HCT116 (cell line): ENCODE results near the gene SLC24A3. TPM values are rescaled to one million over a fixed set of nuclear protein-coding genes. Genes with fewer than 3 reads are reported as not detected.

Experiments
- ATAC-seq: fragments of 200-7000 bp; cut with Tn5 transposase; 2 replicates; pipeline ENCODE4 v1.9.1; 2020; ENCODE audit warnings: mild to moderate bottlenecking, moderate library complexity
- BruUV-seq: library from RNA; stranded (reverse); fragments of 400-500 nt; replicated peaks from 2 replicates; lab custom pipeline; 2021; lab: Mats Ljungman, UMichigan
- CTCF ChIA-PET: fragments of 300-600 bp; sonication (Branson Sonifier 250); formaldehyde crosslinking; loops from one replicate; lab custom pipeline; 2021; ENCODE audit warnings: antibody characterized with exemption; lab: Charles Lee
- POLR2A ChIA-PET: fragments of 300-600, 350-600 bp; sonication (Branson Sonifier 250); formaldehyde crosslinking; loops from one replicate; lab custom pipeline; 2021; ENCODE audit warnings: antibody characterized with exemption; lab: Charles Lee
- RAD21 ChIA-PET, 2 experiments: fragments of 300-600 bp; sonication (Branson Sonifier 250); formaldehyde crosslinking; loops; one replicate each; lab custom pipeline; 2023; ENCODE audit warnings: low total read pairs in 2 of 2; ENCODE audit not compliant: uncharacterized antibody in 2 of 2, unreplicated experiment in 2 of 2, low non-redundant PET in 1 of 2; lab: Charles Lee
- DNase-seq: peaks from one replicate; pipeline ENCODE4 v3.0.0-alpha.2; 2010; ENCODE audit warnings: low read depth, low spot score
- H2AFZ ChIP-seq: fragments of 200-600 bp; shearing (Covaris generic), sonication (generic); 2 replicates; pipeline ENCODE4 v1.6.1; 2017; ENCODE audit warnings: low read depth, mixed run types, mixed read lengths, antibody characterized with exemption, low read length; ENCODE audit not compliant: poor library complexity, severe bottlenecking
- H3K27ac ChIP-seq: 2 replicates; pipeline ENCODE4 v1.5.1; 2012; ENCODE audit warnings: low read depth, low read length
- H3K27me3 ChIP-seq: fragments of 200-600 bp; sonication (generic); 2 replicates; pipeline ENCODE4 v1.6.1; 2016; ENCODE audit warnings: mixed run types, low read length, mixed read lengths; ENCODE audit not compliant: insufficient read depth
- H3K36me3 ChIP-seq, 2 experiments: fragments of 200-500 bp in 1 of 2; fragments of 200-600 bp in 1 of 2; sonication (Bioruptor generic) in 1 of 2; sonication (generic) in 1 of 2; 2 replicates each; pipeline versions ENCODE4 v1.5.1 to v1.6.1; 2014 to 2016; ENCODE audit warnings: low read length in 2 of 2, inconsistent platforms in 1 of 2, mixed read lengths in 1 of 2, mixed run types in 1 of 2; ENCODE audit not compliant: insufficient read depth in 2 of 2, control insufficient read depth in 1 of 2
- H3K4me1 ChIP-seq, 2 experiments: fragments of 200-600 bp in 1 of 2; sonication (generic) in 1 of 2; 2 replicates each; pipeline versions ENCODE4 v1.5.1 to v1.6.1; 2012 to 2017; ENCODE audit warnings: low read length in 2 of 2, inconsistent platforms in 1 of 2, mild to moderate bottlenecking in 1 of 2, mixed read lengths in 1 of 2, mixed run types in 1 of 2, moderate library complexity in 1 of 2; ENCODE audit not compliant: insufficient read depth in 2 of 2, control insufficient read depth in 1 of 2
- H3K4me2 ChIP-seq: fragments of 200-600 bp; sonication (generic); 2 replicates; pipeline ENCODE4 v1.6.1; 2017; ENCODE audit warnings: mixed run types, low read length, mixed read lengths
- H3K4me3 ChIP-seq, 2 experiments: fragments of 200-600 bp in 1 of 2; sonication (generic) in 1 of 2; replicated peaks in 1 of 2; 2 replicates each; pipeline ENCODE4 v1.5.1; 2011 to 2016; ENCODE audit warnings: low read length in 2 of 2, control low read depth in 1 of 2, low read depth in 1 of 2, mild to moderate bottlenecking in 1 of 2, mixed read lengths in 1 of 2, mixed run types in 1 of 2
- H3K79me2 ChIP-seq: fragments of 200-600 bp; sonication (generic); 2 replicates; pipeline ENCODE4 v1.6.1; 2017; ENCODE audit warnings: mild to moderate bottlenecking, mixed run types, low read length, moderate library complexity, mixed read lengths; ENCODE audit not compliant: insufficient read depth
- H3K9ac ChIP-seq: fragments of 200-600 bp; sonication (generic); 2 replicates; pipeline ENCODE4 v1.6.1; 2016; ENCODE audit warnings: low read length, mixed read lengths
- H3K9me2 ChIP-seq: fragments of 200-600 bp; sonication (generic), shearing (Covaris generic); 2 replicates; pipeline ENCODE4 v1.6.1; 2017; ENCODE audit warnings: mixed run types, mild to moderate bottlenecking, moderate library complexity; ENCODE audit not compliant: insufficient read depth
- H3K9me3 ChIP-seq, 2 experiments: fragments of 200-500 bp in 1 of 2; fragments of 200-600 bp in 1 of 2; sonication (Bioruptor generic) in 1 of 2; sonication (generic) in 1 of 2; 2 replicates each; pipeline ENCODE4 v1.6.1; 2014 to 2017; ENCODE audit warnings: low read length in 2 of 2, mixed read lengths in 2 of 2, inconsistent platforms in 1 of 2, low read depth in 1 of 2, mild to moderate bottlenecking in 1 of 2, mixed run types in 1 of 2, moderate library complexity in 1 of 2; ENCODE audit not compliant: control insufficient read depth in 1 of 2, insufficient read depth in 1 of 2
- H4K20me1 ChIP-seq: fragments of 200-600 bp; sonication (generic), shearing (Covaris generic); 2 replicates; pipeline ENCODE4 v1.6.1; 2017; ENCODE audit warnings: mixed run types, mild to moderate bottlenecking, moderate library complexity; ENCODE audit not compliant: insufficient read depth
- CBX3 ChIP-seq: IDR thresholded peaks from 2 replicates; pipeline ENCODE4 v1.6.1; 2012; ENCODE audit warnings: low read depth
- EGR1 ChIP-seq: IDR thresholded peaks from 2 replicates; pipeline ENCODE4 v1.6.1; 2012; ENCODE audit warnings: low read depth
- EZH2 ChIP-seq: fragments of 200-600 bp; sonication (generic); IDR thresholded peaks from 2 replicates; pipeline ENCODE4 v1.6.1; 2017; ENCODE audit warnings: antibody characterized with exemption, mixed run types
- EZH2phosphoT487 ChIP-seq: fragments of 200-600 bp; IDR thresholded peaks from 2 replicates; pipeline ENCODE4 v1.6.1; 2018; ENCODE audit warnings: antibody characterized with exemption, borderline replicate concordance
- MAX ChIP-seq: IDR thresholded peaks from 2 replicates; pipeline ENCODE4 v1.6.1; 2012
- POLR2AphosphoS5 ChIP-seq: IDR thresholded peaks from 2 replicates; pipeline ENCODE4 v1.6.1; 2011; ENCODE audit warnings: mild to moderate bottlenecking, low read depth, low read length, moderate library complexity
- ZBTB33 ChIP-seq: IDR thresholded peaks from 2 replicates; pipeline ENCODE4 v1.6.1; 2011; ENCODE audit warnings: mild to moderate bottlenecking, low read length, moderate library complexity; ENCODE audit not compliant: insufficient replicate concordance; ENCODE audit errors: extremely low read depth
- ZFX ChIP-seq: fragments of 450-650 bp; IDR thresholded peaks from 2 replicates; pipeline ENCODE4 v1.6.1; 2017
- intact Hi-C: fragments of 100-400 bp; cut with micrococcal nuclease; formaldehyde crosslinking; loops from 2 replicates; pipeline ENCODE4 v1.10.0; 2022
- total RNA-seq: library from RNA; stranded (reverse); gene quantifications from one replicate; pipeline ENCODE4 v1.2.1, GENCODE V29; 2021; ENCODE audit not compliant: unreplicated experiment

Gene SLC24A3
- total RNA-seq, 1 experiment from 2014 or later, result not detected

- ChIA-PET RAD21 (no interaction called here), POLR2A (no interaction called here), CTCF (no interaction called here)
- Histone ChIP-seq H3K36me3 (no peaks in the 10 kb centered on the region), H2AFZ (no peak overlapping the region), H3K79me2 (no peaks in the 10 kb centered on the region), H3K4me3 (no peak overlapping the region), H3K27ac (no peak overlapping the region), H3K27me3 (no peaks in the 10 kb centered on the region), H3K9me3 (no peaks in the 10 kb centered on the region), H3K9ac (no peak overlapping the region), H4K20me1 (no peaks in the 10 kb centered on the region), H3K4me1 (no peaks in the 10 kb centered on the region), H3K9me2 (no peaks in the 10 kb centered on the region), H3K4me2 (no peak overlapping the region)
- DNase-seq (no peak), ATAC-seq (no peak)
- no peak for TF ChIP-seq ZFX
- TF ChIP-seq EZH2phosphoT487, result no peak
- TF ChIP-seq MAX, result no peak
- TF ChIP-seq EGR1, result no peak
- TF ChIP-seq ZBTB33, result no peak
- BruUV-seq, result no TSS peak
- intact Hi-C loops, result no loop called here
Measured at GRCh38 chr20:19462491-19462890, 250.0 kb downstream of the SLC24A3 start.

GRCh38 chr20:19463597-19463996, 251.2 kb downstream of the SLC24A3 start:
- Histone ChIP-seq H4K20me1 (no peaks in the 10 kb centered on the region), H3K4me1 (no peaks in the 10 kb centered on the region), H3K79me2 (no peaks in the 10 kb centered on the region)
- RAD21 ChIA-PET, result no interaction called here
- no TSS peak for BruUV-seq
- TF ChIP-seq POLR2AphosphoS5 (no peak), CBX3 (no peak), EZH2 (no peak)
- TF ChIP-seq, all 23 proteins: peak for 0
- Histone ChIP-seq H3K9me3 (no peaks in the 10 kb centered on the region), H2AFZ (no peak overlapping the region), H3K36me3 (no peaks in the 10 kb centered on the region), H3K9me2 (no peaks in the 10 kb centered on the region), H3K9ac (no peak overlapping the region), H3K4me3 (no peak overlapping the region), H3K27me3 (no peaks in the 10 kb centered on the region), H3K27ac (no peak overlapping the region), H3K4me2 (no peak overlapping the region)
- ChIA-PET CTCF (no interaction called here), POLR2A (no interaction called here)
- ATAC-seq, result no peak
- intact Hi-C loops, result no loop called here
- no peak for DNase-seq
